GM19395 (cell line): ENCODE results near the gene KCNIP3.
"Not testable (repeated sequence)": the region's sequence is repeated elsewhere in the genome, so short reads cannot be mapped to it uniquely, and the experiment has no call there.

Experiments
- ATAC-seq: cut with Tn5 transposase; IDR thresholded peaks from one replicate; pipeline ENCODE4 v1.9.1; 2021; ENCODE audit warnings: mild to moderate bottlenecking, moderate library complexity; ENCODE audit not compliant: unreplicated experiment

Gene KCNIP3

GRCh38 chr2:95402370-95403203 lies 105.4 kb downstream of the KCNIP3 start, which contains the start of gene FAHD2A:
TSS of gene FAHD2A (plus strand) at chr2:95402708. CDS start at chr2:95405559, 2,851 bp downstream.
- peak; percentile 95 for ATAC-seq

DNA sequence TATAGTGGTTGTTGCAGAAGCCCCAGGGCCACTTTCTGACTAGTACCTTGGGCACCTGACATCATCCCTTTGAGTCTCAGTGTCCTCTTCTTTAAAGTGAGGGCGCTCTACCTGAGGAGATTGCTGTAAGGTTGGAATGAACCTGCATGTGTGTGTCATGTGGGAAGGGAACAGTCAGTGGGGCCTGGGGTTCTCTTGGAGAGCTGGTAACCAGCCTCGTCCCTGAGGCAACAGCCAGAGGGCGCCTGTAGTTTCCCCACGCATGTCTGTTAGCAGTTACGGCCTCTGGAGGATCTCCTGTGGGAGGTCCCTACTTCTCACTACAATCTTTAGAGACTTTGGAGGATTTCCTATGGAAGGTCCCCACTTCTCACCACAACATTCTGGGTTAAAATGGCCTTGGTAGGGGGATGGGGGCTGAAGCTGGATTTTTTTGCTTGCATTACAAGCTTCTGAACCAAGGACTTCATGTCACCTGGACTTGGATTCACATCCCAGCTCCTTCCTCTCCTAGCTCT lies 106.1 kb downstream of the KCNIP3 start:
- ATAC-seq = peak; percentile 37

- ATAC-seq = not testable (repeated sequence)
Observed at GRCh38 chr2:95403824-95404223, 106.7 kb downstream of the KCNIP3 start.

- ATAC-seq = not testable (repeated sequence)
Observed at GRCh38 chr2:95404676-95405075, 107.5 kb downstream of the KCNIP3 start.

GRCh38 chr2:95411239-95411638 lies 114.1 kb downstream of the KCNIP3 start:
- ATAC-seq = not testable (repeated sequence)

DNA sequence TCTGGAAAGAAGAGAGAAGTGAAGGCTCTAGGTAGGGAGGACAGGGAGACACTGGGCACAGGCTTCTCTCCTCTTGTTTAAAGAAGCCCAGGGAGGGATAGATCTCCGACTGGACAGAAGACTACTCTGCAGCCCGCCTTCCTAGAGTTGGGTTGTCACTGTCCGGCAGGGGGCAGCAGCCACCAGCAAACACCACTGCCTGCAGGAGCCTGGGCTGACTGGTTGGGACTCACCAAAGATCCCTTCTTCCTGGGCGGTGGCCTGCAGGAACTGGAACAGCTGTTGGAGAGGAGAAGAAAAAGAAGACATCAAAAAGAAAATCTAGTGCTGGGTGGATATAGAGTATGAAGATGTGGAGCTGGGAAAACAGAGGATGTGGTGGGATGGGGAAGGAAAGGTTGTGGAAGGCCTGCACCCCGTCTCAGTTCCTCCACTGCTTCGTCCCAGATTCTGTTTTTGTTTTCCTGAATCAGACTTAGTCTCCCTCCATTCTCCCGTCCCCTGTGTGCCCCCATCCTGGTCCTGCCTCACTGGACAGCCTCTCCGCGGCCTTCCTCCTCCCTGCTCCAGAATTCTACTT lies 117.0 kb downstream of the KCNIP3 start:
- peak; percentile 90 for ATAC-seq

DNA sequence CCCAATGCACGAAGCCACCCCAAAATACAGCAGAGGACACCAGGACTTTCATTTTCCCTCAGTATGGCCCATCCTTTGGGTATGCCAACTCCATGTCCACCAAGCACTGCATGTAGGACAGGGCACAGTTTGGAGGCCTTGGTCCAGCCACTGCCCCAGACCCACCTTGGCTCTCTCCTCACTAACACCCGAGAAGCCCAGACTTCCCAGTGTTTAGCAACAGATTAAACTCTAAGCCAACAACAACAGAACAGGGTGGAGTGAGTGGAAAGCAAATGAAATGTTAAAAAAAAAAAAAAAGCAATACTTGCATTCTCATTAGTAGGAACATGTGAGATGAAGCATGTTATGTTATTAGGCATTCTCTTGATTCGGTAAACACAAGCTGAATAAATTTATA lies 118.0 kb downstream of the KCNIP3 start:
- ATAC-seq = not testable (repeated sequence)

- not testable (repeated sequence) for ATAC-seq
Observed at GRCh38 chr2:95415561-95415960, 118.4 kb downstream of the KCNIP3 start.

GRCh38 chr2:95427196-95427867 lies 130.2 kb downstream of the KCNIP3 start:
- not testable (repeated sequence) for ATAC-seq

DNA sequence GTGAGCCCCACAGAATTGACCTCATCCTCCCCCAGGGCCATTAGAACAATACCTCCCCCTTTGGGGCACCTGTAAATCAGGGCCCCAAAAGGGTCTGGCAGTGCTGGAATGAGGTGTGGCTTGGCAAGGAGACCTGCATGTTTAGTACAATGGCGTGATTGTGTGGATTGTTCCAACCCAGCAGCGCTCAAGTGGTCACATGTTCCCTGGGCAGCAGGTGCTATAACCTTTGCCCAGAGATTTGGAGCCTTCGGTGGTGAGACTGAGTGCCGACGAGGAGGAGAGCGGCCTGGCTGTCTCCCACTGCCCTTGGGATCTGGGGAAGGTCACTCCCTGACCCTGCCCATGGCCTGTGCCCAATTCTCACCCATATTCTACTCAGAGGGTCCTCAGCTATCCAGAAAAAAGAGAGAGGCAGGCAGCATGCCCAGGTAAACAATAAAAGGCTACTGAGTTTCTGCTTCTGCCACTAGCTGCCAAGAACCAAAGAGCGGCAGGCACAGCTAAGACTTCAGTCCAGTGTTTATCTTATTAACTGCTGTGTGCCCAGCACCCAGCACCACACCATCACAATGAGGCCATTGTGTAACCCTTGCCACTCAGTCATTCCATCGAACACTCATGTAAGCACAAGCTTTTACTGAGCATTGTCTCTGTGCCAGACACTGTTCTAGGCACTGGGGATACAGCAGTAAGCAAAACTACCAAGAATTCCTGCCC lies 132.8 kb downstream of the KCNIP3 start:
- not testable (repeated sequence) for ATAC-seq

- ATAC-seq = not testable (repeated sequence)
Observed at GRCh38 chr2:95433373-95433772, 136.2 kb downstream of the KCNIP3 start.

GRCh38 chr2:95433973-95434372 lies 136.8 kb downstream of the KCNIP3 start:
- ATAC-seq = not testable (repeated sequence)

- ATAC-seq = not testable (repeated sequence)
Observed at GRCh38 chr2:95434507-95435076, 137.4 kb downstream of the KCNIP3 start.

GRCh38 chr2:95435162-95435871 lies 138.2 kb downstream of the KCNIP3 start:
- ATAC-seq = not testable (repeated sequence)
